Activated CD4-positive, alpha-beta T cell treated with anti-CD3 and anti-CD28 coated beads, Interleukin-2, Interleukin-4, amounts not matched to agents 100 ng/mL and 50 ng/mL, durations not matched to agents 16 hours and 8 hours (primary cell): ENCODE data around the gene SLC66A1.
A peak's percentile ranks its signal among the peaks of the same experiment; 100 is the strongest.

ENCODE experiments used
- DNase-seq: peaks from one replicate; pipeline ENCODE4 v3.0.0-alpha.2; 2020; ENCODE audit warnings: low spot score

The SLC66A1 gene

DNA sequence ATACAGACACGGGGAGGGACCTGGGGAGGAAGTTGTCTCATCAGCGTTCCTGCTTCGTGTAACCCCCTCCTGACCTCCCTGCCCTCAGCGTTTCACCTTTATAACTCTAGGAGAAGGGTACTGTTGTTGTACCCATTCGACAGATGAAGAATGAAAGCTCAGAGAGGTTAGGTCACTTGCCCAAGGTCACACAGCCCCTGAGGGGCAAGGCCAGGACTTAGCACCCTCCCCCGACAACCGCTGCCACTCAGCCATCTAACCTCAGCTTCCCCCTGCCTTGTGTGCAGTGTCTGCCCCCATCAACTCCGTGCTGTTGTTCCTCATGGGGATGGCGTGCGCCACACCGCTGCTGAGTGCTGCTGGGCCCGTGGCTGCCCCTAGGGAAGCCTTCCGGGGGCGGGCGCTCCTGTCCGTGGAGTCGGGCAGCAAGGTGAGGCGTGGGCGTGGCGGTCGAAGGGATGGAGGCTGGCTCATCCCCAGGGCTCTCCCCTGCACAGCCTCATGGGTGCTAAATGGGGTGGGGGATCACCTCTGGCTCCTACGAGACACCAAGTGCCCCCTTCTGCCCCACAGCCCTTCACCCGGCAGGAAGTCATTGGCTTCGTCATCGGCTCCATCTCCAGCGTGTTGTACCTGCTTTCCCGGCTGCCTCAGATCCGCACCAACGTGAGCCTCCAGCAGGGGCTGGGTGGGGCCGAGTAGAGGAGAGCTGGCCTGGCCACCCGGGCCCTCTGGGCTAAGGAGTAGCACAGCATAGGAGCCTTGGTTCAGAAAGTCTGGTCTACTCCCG lies 14.0 kb downstream of the SLC66A1 start:
- DNase-seq = no peak

GRCh38 chr1:19326748-19327065 lies 14.6 kb downstream of the SLC66A1 start:
- no peak for DNase-seq

GRCh38 chr1:19327301-19327700 lies 15.2 kb downstream of the SLC66A1 start:
- DNase-seq = no peak

GRCh38 chr1:19327736-19328135 lies 15.6 kb downstream of the SLC66A1 start:
- DNase-seq = no peak

- DNase-seq = no peak
Observed at GRCh38 chr1:19328486-19328885, 16.4 kb downstream of the SLC66A1 start.

DNA sequence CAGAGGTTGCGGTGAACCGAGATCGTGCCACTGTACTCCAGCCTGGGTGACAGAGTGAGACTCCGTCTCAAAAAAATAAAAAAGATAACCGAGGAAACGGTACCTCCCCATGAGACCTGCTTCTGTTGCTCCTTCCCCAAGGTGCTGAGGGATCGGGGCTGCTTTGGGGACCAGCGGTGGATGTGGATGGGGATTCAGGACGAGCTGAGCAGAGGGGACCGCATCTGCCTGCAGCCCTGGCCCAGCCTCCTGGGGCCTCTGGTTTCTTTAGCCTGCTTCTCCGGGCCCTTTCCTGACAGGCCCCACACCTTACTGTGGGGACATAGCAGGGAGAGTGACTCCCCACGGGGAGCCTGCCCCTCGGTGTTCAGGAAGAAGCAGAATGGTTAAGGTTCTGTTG lies 17.1 kb downstream of the SLC66A1 start:
- DNase-seq = no peak

DNA sequence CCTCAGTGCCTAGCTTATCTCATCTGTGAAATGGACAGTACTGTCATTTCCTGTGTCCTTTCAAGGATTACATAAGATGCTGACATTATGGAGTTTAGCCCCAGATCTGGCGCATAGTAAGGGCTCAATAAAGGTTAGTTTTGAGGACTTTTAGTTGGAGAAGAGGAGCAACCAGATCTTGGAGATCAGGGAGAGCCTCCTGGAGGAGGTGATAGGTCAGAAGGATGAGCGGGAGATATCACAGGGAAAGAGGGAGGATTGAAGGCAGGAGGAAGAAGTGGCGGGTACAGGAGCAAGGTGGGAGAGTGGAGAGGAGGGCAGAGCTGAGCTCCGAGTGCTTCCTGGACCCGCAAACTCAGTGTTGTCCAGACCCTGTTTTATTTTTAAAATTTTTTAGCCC lies 17.5 kb downstream of the SLC66A1 start:
- DNase-seq = no peak

GRCh38 chr1:19330449-19331135 lies 18.5 kb downstream of the SLC66A1 start:
- DNase-seq = no peak

DNA sequence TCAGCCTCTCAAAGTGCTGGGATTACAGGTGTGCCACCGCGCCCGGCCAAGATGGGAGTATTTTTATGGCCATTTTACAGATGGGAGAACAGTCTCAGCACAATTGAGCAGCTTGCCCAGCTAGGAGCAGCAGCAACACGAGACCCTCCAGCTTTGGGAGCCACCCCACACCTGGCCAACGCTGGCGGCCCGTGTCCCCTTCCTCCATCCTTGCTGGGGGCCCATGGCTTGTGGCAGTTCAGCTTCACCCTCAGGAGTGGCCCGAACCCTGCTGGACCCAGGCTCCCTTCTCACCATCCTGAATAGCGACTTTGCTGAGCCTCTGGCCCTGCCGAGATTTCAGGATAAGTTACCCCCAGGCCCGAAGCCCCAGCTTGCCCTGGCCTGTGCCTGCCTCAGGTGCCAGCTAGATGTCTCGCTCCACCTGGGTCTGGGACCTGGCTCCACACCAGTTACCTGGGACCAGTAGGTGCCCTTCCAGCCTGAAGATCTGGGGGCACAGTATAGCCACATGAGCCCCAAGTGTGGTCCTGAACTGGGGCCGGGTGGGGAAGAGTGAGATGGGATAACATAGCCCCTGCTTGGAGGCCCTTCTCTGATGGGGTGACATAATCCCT lies 19.2 kb downstream of the SLC66A1 start:
- no peak for DNase-seq

DNA sequence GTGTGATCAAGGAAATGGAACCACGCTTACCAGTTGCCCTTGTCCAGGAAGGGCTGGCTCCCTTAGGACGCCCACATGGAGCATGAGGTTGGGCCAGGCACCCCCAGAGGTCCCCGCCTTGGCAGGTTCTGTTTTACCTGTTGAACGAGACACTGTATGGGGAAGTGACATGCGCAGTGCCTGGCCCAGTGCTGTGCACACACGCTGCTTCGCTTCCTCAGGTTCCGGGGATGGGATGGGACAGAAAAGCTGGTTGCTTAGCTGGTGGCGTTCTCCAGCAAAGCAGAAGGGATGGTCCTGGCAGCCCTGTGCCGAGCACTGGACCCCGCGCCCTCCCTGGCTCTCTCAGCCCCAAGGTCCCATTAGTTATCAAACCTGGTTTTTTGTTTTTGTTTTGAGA lies 20.7 kb downstream of the SLC66A1 start:
- DNase-seq = no peak

- DNase-seq = no peak
Observed at GRCh38 chr1:19333587-19334354, 21.6 kb downstream of the SLC66A1 start.

- DNase-seq = peak; percentile 38
Observed at GRCh38 chr1:19336543-19336942, 24.4 kb downstream of the SLC66A1 start.

DNA sequence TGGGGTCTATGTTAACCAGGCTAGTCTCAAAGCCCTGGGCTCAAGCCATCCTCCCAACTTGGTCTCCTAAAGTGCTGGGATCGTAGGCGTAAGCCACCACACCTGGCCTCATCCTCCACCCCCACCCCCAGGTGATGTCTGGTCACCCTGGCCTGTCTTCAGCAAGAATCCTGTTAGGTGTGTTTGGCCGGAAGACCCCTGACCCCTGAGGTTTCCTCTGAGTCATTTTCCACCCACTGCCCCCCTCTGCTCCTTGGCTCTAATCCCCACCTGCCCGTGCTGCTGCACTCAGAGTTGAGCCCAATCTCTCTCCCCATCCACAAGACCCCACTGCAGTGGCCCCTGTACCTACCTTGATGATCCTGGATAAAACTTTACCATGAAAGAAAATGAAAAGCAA lies 25.2 kb downstream of the SLC66A1 start:
- no peak for DNase-seq

- DNase-seq = no peak
Observed at GRCh38 chr1:19338323-19338762, 26.2 kb downstream of the SLC66A1 start.

- no peak for DNase-seq
Observed at GRCh38 chr1:19339214-19339861, 27.2 kb downstream of the SLC66A1 start.

GRCh38 chr1:19340387-19340937 lies 28.3 kb downstream of the SLC66A1 start:
- no peak for DNase-seq

GRCh38 chr1:19341201-19342061 lies 29.3 kb downstream of the SLC66A1 start:
- DNase-seq = peak; percentile 78

DNA sequence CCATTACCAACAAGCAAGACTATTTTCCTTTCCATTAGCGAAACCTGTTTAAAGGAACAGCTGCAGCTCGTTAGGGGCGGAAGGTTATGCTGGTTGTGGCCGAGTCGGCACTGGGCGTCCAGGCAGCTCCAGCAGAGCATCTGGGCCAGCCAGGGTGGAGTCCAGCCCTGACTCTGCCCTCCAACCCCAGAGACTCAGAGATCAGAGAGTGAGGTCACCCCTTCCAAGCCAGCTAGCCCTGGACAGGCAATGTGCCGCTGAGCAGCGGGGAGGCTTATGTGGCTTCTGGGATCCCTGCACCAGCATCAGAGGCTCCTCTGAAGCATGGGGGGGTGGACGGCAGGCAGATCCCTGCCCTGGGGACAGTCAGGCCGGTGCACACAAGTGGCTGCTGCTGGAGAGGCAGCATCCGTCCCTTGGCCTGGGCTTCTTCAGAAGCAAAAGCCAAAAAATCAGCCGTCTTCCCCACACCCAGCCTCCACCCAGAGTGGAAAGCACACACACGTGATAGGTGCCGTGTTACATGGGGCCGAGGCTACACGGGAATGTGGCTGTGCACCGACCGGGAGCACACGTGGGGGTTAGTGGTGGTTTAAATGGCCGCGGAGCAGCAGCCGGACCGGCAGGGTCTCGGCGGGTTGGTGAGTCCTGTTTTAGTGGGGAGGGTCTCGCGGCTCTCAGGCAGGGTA lies 30.1 kb downstream of the SLC66A1 start:
- DNase-seq = no peak

DNA sequence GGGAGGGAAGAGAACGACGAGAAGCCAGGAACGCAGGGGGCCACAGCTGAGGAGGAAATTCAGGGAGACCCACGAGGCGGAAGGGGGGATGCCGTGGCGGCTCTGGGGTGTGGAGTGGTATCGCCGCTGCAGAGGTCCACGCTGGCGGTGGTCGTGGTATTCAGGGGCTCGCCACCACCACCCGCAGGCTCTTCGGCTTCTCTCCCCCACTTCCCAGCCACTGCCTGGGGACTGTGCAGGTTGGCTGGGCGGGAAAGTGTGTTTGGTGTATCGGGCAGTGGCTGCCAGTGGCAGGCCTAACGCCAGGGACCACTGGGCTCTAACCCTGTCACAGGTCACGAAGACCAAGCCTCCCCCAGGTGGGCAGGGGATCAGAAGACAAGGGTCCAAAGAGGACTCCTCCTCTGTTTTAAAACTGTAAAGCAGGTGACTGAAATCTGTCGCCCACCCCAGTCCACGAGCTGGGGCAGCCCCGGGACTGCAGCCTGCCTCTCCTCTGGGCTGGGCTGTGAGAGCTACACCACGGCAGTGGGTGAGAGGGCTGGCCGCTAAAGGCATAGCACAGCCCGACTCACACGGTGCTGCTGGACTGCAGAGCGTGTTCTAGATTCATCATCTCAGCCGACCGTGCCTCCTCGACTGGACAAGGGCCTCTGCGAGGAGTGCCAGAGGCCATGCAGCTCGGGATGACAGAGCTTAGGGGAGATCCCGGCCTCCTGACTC lies 30.9 kb downstream of the SLC66A1 start:
- no peak for DNase-seq
